Measurements from ENCODE around the gene LRFN2.

LRFN2 gene

GRCh38 chr6:40512340-40512739 is 74.8 kb downstream of the LRFN2 start:
- CTCF ChIA-PET: no interaction called here

DNA sequence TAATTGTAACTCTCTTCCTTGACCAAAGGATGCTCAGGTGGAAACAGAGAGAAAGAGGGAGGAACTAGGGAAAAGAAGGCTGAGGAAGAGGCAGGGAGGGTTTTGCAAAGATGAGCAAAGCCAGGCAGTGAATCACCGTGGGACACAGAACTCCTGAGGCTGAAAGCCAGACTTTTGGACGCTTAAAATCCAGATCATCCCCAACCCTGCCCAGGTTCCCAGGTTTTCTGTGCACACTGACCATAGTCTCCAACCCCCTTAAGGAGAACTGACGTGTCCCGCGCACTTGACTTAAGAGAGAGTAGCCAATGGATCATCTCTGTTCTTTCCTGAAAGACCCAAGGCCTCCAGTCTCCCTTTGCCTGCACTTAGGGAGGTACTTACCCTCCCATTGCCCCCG is 75.3 kb downstream of the LRFN2 start:
- TF ChIP-seq, protein P1, sequence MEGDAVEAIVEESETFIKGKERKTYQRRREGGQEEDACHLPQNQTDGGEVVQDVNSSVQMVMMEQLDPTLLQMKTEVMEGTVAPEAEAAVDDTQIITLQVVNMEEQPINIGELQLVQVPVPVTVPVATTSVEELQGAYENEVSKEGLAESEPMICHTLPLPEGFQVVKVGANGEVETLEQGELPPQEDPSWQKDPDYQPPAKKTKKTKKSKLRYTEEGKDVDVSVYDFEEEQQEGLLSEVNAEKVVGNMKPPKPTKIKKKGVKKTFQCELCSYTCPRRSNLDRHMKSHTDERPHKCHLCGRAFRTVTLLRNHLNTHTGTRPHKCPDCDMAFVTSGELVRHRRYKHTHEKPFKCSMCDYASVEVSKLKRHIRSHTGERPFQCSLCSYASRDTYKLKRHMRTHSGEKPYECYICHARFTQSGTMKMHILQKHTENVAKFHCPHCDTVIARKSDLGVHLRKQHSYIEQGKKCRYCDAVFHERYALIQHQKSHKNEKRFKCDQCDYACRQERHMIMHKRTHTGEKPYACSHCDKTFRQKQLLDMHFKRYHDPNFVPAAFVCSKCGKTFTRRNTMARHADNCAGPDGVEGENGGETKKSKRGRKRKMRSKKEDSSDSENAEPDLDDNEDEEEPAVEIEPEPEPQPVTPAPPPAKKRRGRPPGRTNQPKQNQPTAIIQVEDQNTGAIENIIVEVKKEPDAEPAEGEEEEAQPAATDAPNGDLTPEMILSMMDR (conservative IDR thresholded peaks at IDR 0.05; ENCODE audit: low read depth): no peak
- POLR2A ChIA-PET (ENCODE audit: low non-redundant PET): no interaction called here

More at GRCh38 chr6:40512340-40512739, 74.8 kb downstream of the LRFN2 start:
- TF ChIP-seq, protein P1 (conservative IDR thresholded peaks at IDR 0.05; ENCODE audit: low read depth): no peak
- POLR2A ChIA-PET (ENCODE audit: low non-redundant PET): no interaction called here
- no peak for DNase-seq (ENCODE audit: low spot score)
- H3K27ac ChIP-seq: no peak overlapping the region

GRCh38 chr6:40510442-40510841 is 76.7 kb downstream of the LRFN2 start:
- CTCF ChIA-PET: no interaction called here
- DNase-seq (ENCODE audit: low spot score): no peak

More for the DNA sequence above, 75.3 kb downstream of the LRFN2 start:
- no peak overlapping the region for H3K27ac ChIP-seq
- no peak for DNase-seq (ENCODE audit: low spot score)
- CTCF ChIA-PET: no interaction called here

GRCh38 chr6:40509716-40510260 is 77.4 kb downstream of the LRFN2 start:
- TF ChIP-seq, protein P1 (conservative IDR thresholded peaks at IDR 0.05; ENCODE audit: low read depth): no peak
- no peak overlapping the region for H3K27ac ChIP-seq
- no peak for DNase-seq (ENCODE audit: low spot score)
- CTCF ChIA-PET: no interaction called here
- POLR2A ChIA-PET (ENCODE audit: low non-redundant PET): no interaction called here

More at GRCh38 chr6:40510442-40510841, 76.7 kb downstream of the LRFN2 start:
- TF ChIP-seq, protein P1 (conservative IDR thresholded peaks at IDR 0.05; ENCODE audit: low read depth): no peak
- no peak overlapping the region for H3K27ac ChIP-seq
- POLR2A ChIA-PET (ENCODE audit: low non-redundant PET): no interaction called here

- ChIA-PET CTCF (no interaction called here), POLR2A (ENCODE audit: low non-redundant PET) (no interaction called here)
- TF ChIP-seq, protein P1 (conservative IDR thresholded peaks at IDR 0.05; ENCODE audit: low read depth): no peak
These were observed 78.1 kb downstream of the LRFN2 start for GRCh38 chr6:40509086-40509485.

DNA sequence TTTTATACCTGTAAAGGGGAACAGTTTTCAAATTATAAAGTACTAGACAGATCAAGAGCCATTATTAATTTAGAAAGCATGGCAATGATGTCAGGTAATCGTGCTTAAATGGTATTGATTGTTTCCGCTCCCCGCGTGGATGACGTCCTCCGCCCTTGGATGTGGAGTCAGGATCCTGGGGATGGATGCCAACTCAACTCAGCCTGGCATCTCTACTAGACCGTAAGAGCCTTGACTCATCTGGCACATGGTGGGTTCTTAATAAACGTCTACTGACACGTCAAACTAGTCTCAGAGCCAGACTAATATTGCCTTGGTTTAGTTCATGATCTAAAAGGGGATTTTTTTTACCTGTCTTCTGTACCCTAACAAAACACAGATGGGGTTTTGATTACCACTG is 80.2 kb downstream of the LRFN2 start:
- TF ChIP-seq, protein P1 (conservative IDR thresholded peaks at IDR 0.05; ENCODE audit: low read depth): no peak
- no peak for DNase-seq (ENCODE audit: low spot score)
- CTCF ChIA-PET: no interaction called here
- POLR2A ChIA-PET (ENCODE audit: low non-redundant PET): no interaction called here
- no peak overlapping the region for H3K27ac ChIP-seq

More at GRCh38 chr6:40509086-40509485, 78.1 kb downstream of the LRFN2 start:
- H3K27ac ChIP-seq: no peak overlapping the region
- no peak for DNase-seq (ENCODE audit: low spot score)
